ENCODE results near the gene SLC26A1.
"Not testable (repeated sequence)": the region's sequence is repeated elsewhere in the genome, so short reads cannot be mapped to it uniquely, and the experiment has no call there.

Gene SLC26A1

DNA sequence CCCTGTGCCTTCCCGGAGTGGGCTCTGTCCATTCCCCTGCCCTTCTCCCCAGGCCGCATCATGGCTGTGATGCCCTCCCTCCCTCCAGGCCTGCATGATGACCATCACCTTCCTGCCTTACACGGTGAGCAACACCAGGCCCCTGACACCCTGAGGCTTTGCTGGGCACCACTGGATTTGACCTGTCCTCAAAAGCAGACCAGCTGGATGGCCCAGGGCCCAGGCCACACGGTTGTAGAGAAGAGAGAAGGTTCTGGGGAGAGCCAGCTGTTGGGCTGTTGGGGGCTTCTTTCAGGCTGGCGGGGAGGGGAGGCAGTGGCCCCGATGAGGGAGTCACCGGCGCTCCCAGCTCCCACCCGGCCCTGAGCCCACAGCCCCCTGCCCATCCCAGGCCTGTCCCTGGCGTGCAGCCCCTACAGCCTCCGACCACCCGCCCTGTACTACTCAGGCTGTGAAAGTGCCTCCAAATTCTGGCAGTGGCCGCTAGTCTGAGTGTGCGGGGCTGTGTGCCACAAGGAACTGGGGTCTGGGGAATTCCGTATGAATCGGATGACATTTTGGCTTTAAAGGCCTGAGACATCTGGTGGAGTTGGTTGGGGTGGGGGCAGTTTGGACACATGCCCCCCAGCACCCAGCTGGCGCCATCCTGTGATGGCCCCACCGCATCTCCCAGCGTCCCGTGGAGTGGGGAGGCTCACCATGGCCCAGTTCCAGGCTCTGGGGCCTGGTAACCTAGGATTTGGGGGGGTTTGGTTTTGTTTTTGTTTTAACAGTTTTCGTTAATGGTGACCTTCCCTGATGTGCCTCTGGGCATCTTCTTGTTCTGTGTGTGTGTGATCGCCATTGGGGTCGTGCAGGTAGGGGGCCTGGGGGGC is 41.4 kb downstream of the SLC26A1 start:
- no peak for FAIRE-seq

DNA sequence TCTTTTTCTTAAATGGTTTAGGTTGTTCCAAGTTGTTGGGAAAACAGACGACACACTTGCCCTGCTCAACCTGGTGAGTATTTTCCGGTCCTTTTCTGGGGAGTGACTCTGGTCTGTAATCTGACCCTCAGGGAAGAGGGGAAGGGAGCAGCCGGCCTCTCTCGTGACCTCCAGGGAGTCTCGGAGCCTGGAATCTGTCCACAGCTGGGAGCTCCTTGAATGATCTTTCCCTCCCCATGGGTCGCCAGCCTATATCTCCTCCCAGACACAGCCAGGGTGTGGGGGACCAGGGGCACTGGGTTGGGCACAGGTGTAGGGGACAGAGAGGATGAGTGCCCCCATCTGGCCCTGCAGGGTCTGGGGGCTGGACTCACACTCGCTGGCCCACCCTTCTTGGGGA is 42.0 kb downstream of the SLC26A1 start:
- no peak for FAIRE-seq

DNA sequence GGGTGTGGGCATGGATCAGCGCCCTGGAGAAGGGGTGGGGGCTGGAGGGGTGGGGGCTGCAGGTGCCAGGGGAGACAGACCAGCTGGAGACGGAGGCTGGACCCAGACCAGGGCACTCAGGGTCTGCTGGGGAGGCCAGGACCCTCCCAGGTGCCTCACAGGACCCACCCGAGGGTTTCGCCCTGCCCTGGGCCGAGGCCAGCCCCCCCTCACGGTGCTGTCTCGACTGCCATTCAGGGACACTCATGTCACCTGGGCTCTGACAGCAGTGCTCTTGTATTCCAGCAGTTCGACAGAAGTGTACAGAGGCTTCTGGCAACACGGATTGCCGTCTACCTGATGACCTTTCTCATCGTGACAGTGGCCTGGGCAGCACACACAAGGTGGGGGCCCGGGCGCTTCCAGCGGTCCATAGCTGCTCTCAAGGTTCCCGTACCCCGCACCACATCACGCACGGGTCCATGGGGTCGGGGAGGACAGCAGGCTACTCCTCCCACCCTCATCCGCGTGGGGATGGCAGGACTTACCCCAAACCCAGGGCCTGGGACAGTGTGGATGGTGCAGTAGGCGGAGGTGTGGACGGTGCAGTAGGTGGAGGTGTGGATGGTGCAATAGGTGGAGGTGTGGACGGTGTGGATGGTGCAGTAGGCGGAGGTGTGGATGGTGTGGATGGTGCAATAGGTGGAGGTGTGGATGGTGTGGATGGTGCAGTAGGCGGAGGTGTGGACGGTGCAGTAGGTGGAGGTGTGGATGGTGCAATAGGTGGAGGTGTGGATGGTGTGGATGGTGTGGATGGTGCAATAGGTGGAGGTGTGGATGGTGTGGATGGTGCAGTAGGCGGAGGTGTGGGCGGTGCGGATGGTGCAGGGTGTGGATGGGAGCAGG is 42.8 kb downstream of the SLC26A1 start:
- no peak for FAIRE-seq

DNA sequence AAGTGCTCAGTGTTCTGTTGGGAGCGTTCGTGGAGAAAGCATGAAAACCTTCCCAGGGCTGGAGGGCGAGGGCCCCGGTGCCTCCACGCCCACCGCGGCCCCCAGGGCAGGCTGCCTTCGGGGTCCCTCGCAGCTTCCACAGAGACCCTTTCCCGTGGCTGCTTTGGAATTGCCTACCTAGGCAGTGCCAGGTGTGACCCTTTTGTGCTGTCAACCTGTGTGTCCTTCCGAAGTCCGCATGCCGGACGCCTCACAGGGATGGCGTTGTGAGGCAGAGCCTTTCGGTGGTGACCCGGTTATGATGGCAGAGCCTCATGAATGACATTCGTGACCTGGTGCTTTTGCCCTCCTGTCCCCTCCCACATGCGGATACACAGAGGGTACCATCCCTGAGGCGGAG is 43.5 kb downstream of the SLC26A1 start:
- no peak for FAIRE-seq

DNA sequence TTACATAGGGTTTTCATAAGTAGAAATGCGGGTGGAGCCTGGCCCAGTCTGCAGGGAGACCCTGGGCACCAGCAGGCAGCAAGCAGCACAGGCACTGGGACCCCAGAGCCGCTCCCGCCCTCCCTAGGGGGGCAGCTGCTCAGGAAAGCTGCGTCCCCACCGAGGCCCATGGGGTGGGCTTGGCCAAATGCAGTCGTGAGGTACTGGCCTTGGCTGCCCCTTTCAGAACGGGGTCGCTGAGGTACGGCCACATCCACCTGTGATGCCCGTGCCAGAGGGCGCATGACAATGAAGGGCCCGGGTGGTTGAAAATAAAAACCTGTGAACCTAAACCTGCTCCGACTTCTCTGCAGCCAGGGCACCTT is 44.3 kb downstream of the SLC26A1 start:
- FAIRE-seq, result no peak

DNA sequence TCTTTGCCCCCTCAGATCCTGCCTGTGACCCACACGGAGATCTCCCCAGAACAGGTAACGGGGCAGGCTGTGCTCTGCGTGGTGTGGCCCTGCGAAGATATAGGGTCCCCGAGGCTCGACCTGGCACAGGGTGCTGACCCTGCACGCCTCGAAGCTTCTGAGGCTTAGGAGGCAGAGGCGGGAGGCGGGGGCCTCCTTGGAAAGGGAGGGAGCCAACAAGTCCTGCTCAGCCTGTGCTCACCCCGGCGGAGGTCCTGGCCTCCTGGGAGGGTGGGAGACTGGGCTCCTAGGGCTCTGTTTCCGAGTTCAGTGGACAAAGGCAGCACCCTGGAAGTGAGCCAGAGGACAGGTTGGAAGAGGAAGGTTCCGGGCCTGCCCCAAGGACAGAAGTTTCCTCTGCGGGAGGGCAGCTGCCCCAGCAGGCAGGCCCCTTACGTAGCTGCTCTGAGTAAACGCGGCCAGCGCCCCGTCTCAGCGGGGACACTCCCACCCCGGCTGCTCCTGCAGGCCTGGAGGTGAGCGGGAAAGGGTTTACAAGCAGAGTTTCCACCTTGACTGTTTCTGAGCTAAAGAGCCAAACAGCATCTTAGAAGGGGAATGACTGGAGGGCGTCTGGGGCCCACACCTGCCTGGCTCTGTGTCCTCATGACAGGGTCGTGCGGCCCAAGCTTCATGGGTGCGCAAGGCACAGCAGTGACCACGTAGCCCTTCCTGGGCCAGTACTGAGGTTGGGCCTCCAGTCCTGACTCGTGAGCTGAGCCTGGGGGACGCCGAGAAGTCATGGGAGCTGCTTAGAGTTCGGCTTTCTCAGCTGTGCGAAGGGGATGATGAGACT is 44.9 kb downstream of the SLC26A1 start:
- FAIRE-seq, result no peak

DNA sequence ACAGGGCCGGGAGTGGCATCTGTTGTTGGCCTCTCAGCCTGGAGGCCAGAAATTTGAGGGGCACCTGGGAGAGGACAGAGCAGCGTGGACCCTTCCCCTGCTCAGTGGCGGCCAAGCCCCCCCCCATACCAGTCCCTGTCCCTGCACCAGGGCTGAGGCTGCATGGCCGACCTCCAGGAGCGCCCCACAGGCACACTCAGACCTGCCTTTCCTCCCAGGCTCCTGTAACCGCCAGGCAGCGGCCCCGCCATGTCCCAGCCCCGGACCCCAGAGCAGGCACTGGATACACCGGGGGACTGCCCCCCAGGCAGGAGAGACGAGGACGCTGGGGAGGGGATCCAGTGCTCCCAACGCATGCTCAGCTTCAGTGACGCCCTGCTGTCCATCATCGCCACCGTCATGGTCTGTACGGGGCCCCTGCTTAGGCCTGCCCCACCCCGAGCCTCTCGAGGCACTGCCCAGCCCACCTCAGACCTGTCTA is 45.7 kb downstream of the SLC26A1 start:
- FAIRE-seq, result no peak

DNA sequence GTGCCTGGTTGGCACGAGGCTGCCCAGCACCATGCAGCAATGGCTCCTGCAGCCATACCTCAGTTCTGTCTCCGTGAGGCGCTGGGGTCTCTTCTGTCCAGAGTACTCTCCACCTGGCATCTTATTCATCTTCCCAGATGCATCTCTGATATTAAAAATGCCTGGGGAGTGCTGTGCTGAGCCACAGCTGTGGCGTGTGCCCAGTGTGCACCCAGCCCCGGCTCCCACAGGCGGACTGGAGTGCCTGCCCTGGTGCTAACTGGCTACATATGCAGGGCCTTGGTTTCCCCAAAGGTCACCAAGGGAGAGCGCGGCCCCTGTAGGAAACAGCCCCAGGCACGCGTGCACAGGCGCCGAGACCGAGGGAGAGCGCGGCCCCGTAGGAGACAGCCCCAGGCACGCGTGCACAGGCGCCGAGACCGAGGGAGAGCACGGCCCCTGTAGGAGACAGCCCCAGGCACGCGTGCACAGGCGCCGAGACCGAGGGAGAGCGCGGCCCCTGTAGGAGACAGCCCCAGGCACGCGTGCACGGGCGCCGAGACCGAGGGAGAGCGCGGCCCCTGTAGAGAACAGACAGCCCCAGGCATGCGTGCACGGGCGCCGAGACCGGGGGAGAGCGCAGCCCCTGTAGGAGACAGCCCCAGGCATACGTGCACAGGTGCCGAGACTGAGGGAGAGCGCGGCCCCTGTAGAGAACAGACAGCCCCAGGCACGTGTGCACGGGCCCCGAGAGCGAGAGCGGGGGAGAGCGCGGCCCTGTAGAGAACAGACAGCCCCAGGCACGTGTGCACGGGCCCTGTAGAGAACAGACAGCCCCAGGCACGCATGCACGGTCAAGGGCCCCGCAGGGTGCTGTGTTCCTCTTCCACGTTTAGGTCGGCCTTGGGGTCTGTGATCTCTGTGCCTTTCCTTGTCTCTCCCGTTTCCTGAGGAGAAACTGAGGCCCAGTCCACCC is 46.4 kb downstream of the SLC26A1 start:
- no peak for FAIRE-seq

DNA sequence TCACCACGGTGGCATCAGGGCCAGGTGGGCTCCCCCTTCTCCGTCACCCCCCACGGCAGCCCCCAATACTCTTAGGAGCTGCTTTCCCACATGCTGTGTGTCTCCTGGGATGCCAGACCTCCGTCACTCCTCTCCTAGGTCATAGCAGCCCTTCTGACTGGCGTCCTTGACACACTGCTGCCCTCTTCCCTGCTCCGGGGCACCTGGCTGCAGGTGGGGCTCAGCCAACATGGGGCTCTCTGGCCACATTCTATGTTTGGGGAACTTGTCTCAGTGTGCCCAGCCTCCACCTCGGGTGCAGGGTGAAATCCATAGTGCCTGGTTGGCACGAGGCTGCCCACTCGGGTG is 47.1 kb downstream of the SLC26A1 start:
- FAIRE-seq, result no peak

DNA sequence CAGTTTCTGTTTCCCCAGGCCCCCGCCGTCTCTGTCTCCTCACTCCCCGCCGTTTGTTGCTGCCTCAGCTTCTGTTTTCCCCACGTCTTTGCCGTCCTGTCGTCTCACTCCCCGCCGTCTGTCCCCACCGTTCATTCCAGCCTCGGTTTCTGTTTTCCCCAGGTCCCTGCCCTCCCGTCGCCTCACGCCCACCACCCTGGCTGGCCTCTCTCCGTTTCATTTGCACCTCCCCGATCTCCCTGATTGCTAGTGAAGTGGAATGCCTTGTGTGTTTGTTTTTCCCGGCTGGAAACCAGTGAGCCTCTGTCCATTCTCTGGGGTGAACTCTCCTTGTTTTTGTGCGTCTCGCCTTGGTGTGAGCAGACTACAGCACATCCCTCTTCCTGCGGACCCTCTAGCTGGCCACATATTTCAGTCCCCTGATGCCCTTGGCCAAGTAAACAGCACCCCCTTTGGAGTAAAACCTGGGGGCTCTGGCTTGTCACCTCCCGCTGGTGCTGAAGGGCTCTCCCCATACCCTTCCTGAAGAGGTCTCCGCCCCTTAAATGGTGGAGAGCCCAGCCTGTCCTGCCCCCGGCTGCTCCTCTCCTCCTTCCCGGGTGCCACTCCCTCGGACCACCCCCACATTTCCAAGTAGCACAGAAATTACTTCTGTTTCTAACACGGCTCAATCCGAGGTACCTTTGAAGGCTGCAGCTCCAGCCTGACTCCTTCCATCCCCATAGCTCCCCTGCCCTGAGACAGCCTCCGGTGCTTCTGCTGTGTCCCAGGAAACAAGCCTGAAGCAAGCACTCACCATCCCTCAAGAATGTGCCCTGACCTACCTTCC is 47.7 kb downstream of the SLC26A1 start:
- no peak for FAIRE-seq

DNA sequence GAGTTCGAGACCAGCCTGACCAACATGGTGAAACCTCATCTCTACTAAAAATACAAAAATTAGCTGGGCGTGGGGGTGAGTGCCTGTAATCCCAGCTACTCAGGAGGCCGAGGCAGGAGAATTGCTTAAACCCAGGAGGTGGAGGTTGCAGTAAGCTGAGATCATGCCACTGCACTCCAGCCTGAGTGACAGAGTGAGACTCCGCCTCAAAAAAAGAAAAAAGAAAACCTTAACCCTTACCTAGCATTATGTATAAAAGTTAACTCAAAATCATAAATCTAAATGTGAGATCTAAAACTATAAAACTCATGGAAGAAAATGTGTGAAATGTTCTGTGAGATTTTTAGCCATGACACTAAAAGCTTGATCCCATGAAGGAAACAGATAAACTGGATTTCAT is 53.7 kb downstream of the SLC26A1 start:
- not testable (repeated sequence) for FAIRE-seq

Data from TTC549 (cell line).